Measurements from ENCODE around the gene RRAGD.

DNA sequence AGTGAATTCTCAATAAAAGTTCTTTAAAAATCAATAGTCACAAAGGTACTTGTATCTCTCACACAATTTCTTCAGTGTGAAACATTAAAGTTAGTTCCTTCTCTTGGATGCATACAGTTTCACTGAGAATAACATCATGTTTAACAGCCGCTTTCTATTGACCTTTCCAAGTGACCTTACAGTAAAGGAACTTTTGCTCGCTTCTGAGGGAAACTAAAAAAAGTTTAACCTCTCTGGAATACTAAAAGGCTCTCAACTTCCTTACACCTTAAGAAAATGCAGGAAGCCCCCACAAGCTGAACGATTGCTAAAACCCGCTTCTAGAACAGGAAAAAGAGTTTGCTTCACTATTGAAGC, 1.3 kb downstream of the RRAGD start:
- TF ChIP-seq, protein P1, sequence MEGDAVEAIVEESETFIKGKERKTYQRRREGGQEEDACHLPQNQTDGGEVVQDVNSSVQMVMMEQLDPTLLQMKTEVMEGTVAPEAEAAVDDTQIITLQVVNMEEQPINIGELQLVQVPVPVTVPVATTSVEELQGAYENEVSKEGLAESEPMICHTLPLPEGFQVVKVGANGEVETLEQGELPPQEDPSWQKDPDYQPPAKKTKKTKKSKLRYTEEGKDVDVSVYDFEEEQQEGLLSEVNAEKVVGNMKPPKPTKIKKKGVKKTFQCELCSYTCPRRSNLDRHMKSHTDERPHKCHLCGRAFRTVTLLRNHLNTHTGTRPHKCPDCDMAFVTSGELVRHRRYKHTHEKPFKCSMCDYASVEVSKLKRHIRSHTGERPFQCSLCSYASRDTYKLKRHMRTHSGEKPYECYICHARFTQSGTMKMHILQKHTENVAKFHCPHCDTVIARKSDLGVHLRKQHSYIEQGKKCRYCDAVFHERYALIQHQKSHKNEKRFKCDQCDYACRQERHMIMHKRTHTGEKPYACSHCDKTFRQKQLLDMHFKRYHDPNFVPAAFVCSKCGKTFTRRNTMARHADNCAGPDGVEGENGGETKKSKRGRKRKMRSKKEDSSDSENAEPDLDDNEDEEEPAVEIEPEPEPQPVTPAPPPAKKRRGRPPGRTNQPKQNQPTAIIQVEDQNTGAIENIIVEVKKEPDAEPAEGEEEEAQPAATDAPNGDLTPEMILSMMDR (IDR thresholded peaks at IDR 0.05), result no peak
- no peak for TF ChIP-seq POLR2A (IDR thresholded peaks at IDR 0.05; ENCODE audit: low read depth)
- TF ChIP-seq EP300 (IDR thresholded peaks at IDR 0.05), result no peak
- no peak for TF ChIP-seq POLR2AphosphoS5 (IDR thresholded peaks at IDR 0.05)

All from esophagus muscularis mucosa (tissue), 4 donors.